Urinary bladder (tissue), 4 donors: ENCODE results near the gene SPPL3. TPM values are rescaled to one million over a fixed set of nuclear protein-coding genes. Genes with fewer than 3 reads are reported as not detected.
A peak's percentile ranks its signal among the peaks of the same experiment; 100 is the strongest.

ENCODE experiments used
- DNase-seq: peaks from one replicate; pipeline ENCODE4 v3.0.0-alpha.2; 2015; ENCODE audit errors: extremely low spot score
- H3K27ac ChIP-seq: one replicate; pipeline ENCODE4 v1.5.1; 2013; ENCODE audit warnings: low read depth, mild to moderate bottlenecking, moderate library complexity
- H3K36me3 ChIP-seq: one replicate; pipeline ENCODE4 v1.6.1; 2013; ENCODE audit warnings: mild to moderate bottlenecking, moderate library complexity; ENCODE audit not compliant: insufficient read depth
- H3K4me1 ChIP-seq: one replicate; pipeline ENCODE4 v1.6.1; 2013; ENCODE audit warnings: mild to moderate bottlenecking, moderate library complexity; ENCODE audit not compliant: insufficient read depth
- H3K4me3 ChIP-seq: one replicate; pipeline ENCODE4 v1.5.1; 2013; ENCODE audit warnings: low read depth, low read length
- WGBS: extraction: QIAGEN DNeasy Blood & Tissue Kit; methylation state at CpG from one replicate; pipeline ENCODE4 v1.1.7; 2013; 5-methylcytosine and 5-hydroxymethylcytosine counted together
- polyA plus RNA-seq: library from polyadenylated mRNA; stranded (reverse); fragments of 200-250 nt; gene quantifications from one replicate; pipeline ENCODE4 v1.2.3, GENCODE V29; 2013
- total RNA-seq: library from RNA; depleted of rRNA; stranded (reverse); fragments of >200 nt; gene quantifications from one replicate; pipeline ENCODE4 v1.2.3, GENCODE V29; 2014
- donor health status: healthy with polysubstance abuse.
- donor health status: healthy.

Gene SPPL3
- total and polyA plus RNA-seq, 2 donors: 30.5 to 40.4 TPM

DNA sequence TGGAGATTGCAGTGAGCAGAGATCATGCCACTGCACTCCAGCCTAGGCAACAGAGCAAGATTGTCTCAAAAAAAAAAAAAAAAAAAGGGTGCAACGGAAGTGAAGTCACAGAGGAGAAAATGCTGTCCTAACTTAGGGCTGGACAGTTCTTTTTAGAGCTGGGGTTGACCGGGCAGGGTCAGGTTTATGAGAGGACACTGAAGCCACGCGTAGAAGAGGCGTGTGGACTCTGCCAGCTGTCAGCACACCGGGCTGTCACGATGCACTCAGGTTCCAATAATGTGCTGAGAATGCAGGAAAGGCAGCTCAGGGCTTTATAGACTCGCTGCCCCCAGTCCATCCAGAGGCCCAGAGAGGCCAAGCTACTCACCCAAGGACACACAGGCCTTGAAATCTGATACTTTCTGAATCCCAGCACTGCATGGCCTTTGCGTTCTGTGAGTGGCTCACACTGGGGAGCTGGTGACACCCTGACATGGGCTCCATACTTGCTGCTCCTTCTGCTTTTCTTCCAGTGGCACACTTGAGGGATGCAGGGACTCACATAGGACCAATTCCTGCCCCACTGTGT, 28.9 kb upstream of the SPPL3 start:
- Histone ChIP-seq H3K4me1 (no peaks in the 10 kb centered on the region), H3K27ac (no peak overlapping the region), H3K36me3 (no peaks in the 10 kb centered on the region), H3K4me3 (no peak overlapping the region)
- 64% methylated on average over 9 of the region's 9 CpGs for WGBS
- no peak for DNase-seq

DNA sequence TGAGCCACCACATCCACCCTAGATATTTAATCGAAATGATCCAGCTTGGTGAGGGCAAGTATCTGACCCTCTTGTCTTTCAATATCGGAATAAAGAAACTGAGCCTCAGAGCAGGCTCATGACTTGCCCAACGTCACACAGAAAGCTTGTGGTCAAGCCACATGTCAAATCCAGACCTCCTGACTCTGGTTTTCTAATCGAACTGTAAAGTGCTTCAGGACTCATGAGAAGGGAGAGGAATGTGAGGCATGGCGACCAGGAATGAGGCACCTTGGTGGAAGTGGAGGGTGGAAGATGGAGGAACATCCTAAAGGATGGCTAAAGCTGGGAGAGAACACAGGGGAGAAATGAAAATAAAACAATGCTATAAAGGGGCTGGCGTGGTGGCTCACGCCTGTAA, 27.9 kb upstream of the SPPL3 start:
- no peak overlapping the region for H3K4me3 ChIP-seq
- no peaks in the 10 kb centered on the region for H3K4me1 ChIP-seq
- 86% methylated on average over 7 of the region's 7 CpGs for WGBS
- H3K27ac ChIP-seq: no peak overlapping the region
- no peak for DNase-seq
- no peaks in the 10 kb centered on the region for H3K36me3 ChIP-seq

DNA sequence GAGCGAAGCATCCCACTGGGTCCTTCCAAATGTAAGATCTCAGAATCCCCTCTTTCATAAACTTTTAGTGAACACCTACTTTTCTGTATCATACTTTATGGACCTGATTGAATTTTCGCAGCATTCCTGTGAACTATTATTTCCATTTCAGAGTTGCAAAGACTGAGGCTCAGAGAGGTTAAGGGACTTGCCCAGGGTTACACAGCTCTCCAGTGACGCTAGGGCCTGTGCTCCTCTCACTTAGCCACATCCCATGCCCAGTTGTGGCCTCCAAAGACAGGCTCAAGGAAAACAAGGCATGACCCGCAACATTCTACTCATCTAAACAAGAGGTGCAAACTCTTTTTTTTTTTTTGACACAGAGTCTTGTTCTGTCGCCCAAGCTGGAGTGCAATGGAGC, 25.9 kb upstream of the SPPL3 start:
- DNase-seq: no peak
- no peaks in the 10 kb centered on the region for H3K36me3 ChIP-seq
- H3K4me1 ChIP-seq: no peaks in the 10 kb centered on the region
- H3K4me3 ChIP-seq: no peak overlapping the region
- no peak overlapping the region for H3K27ac ChIP-seq
- 90% methylated on average over 5 of the region's 5 CpGs for WGBS

DNA sequence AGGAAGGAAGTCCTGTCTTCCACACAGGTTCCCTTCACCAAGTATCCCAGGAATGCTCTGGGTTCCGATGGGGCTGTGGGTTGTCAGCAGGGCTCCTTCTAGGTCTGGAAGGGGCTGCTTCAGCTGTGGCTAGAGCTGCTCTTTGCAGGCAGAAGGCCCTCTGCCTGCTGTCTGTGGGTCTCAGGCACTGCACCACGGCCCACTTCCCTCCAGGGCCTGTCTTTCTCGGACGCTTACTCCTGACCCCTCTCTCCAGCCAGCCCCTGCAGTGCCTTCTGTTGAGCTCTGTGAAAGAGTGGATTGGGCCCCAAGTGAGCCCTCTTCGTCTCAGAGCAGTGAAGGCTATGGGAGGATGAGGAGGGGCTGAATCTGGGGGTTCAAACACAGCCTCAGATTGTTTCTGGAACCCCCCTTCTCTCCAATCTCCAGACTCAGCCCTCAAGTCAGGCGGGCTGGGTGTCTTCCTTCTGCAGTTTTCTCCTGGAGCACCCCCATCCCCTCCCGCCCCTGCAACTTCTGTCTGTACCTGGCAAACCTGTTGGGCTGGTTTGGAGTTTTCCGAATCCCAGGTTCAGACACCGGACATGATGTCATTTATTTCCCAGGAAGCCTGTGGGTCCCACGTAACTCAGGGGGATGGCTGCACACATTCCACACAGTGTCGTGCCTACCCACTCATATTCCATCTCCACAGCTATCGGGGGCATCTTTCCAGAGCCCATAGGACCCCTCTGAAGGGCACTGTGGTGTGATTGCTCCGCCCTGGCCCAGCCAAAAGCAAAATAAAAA, 24.9 kb upstream of the SPPL3 start:
- Histone ChIP-seq H3K36me3 (no peaks in the 10 kb centered on the region), H3K4me3 (no peak overlapping the region), H3K27ac (no peak overlapping the region), H3K4me1 (no peaks in the 10 kb centered on the region)
- WGBS: 56% methylated on average over 13 of the region's 13 CpGs
- DNase-seq: peak; percentile 62

DNA sequence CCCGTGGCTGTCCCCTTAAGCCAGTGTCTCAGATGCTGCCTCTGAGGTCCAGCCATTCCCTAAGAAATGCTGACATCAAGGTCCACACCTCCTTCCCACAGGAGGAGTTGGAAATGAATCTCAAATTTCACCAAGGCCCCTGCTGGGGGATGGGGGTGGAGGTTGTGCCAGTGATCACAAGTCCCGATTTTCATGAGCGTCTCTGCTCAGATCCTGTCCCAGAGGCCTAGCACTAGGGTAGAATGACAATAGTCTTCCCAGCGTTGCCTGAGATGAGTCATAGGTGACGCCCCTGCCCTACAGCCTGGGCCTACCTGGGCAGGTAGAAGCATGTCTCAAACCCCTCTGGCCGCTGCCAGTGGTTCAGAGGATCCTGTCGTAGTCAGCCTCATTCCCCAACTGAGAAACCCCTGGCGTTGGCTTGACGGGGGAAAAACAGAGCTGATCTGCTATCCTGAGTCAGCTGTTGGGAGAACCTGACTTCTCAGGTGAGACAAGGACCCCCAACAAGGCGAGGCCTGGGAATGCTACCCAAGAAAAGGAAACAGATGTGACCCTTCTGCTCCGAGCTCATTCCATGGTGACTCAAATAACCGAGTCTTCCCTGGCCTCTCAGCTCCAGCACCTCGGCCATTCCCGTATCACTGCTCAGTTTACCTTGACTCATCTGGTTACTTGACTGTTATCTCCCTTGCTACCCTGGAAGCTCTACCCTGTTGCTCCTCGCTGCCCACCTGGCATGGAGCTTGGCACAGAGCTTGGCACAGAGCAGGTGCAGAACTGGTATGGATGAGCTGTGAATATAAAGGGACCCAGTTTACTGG, 21.8 kb upstream of the SPPL3 start:
- peak overlapping the region; percentile 71 for H3K27ac ChIP-seq
- no peak overlapping the region for H3K4me3 ChIP-seq
- peak; percentile 62 for DNase-seq
- H3K36me3 ChIP-seq: no peaks in the 10 kb centered on the region
- H3K4me1 ChIP-seq: no peaks in the 10 kb centered on the region
- WGBS: 59% methylated on average over 15 of the region's 15 CpGs

DNA sequence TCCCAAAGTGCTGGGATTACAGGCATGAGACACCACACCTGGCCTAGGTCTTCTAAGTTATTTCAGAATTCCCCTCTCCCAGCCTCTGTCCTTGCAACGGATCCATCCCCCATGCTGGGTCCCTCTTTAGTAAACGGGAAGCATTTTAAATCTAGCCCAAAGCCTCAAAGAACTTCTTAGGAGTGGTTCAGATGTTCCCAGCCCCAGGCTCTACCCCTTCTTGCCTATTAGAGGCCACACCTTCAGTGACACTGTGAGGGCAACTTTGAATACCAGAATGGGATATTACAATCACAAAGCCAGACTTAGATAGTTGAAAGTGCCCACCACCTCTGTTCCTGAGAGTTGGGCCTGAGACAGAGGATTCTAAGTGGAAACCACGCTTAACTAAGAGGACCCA, 18.1 kb upstream of the SPPL3 start:
- H3K27ac ChIP-seq: no peak overlapping the region
- H3K4me3 ChIP-seq: no peak overlapping the region
- no peaks in the 10 kb centered on the region for H3K4me1 ChIP-seq
- H3K36me3 ChIP-seq: no peaks in the 10 kb centered on the region
- WGBS: 59% methylated on average over 3 of the region's 3 CpGs
- no peak for DNase-seq

DNA sequence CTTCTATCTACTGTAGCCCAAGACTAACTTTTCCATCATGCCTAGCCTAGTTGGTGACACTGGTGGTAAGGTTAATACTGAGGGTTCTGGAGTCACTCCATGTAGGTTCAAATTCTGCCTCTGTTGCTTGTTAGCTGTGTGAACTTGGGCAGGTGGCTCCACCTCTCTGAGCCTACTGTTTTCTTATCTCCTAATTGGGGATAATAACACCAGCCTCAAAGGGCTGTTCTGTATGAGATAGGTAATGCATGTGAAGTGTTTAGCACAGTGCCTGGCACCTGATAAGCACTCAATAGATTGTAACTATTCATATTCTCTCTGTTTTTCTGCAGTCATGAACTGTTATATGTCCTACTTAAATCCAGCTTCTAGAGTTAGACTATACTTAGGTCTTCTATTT, 17.5 kb upstream of the SPPL3 start:
- Histone ChIP-seq H3K4me1 (no peaks in the 10 kb centered on the region), H3K27ac (no peak overlapping the region), H3K36me3 (no peaks in the 10 kb centered on the region), H3K4me3 (no peak overlapping the region)
- DNase-seq: no peak

DNA sequence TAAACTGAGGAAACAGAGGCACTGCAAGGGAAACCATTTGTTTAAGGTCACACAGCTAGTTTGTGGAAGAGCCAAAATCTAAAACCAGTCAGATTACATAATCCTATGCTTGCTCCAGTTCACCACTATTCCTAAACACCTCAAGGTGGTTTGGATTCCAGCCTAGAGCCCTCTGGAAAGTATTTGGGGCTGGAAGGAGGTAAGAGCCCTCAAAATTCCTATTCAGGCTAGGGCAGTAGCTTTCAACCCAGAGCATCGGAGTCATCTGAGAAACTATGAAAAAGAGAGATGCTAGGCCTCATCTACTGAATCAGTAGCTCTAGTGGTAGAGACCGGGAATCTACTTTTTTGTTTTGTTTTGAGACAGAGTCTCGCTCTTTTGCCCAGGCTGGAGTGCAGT, 16.0 kb upstream of the SPPL3 start:
- H3K36me3 ChIP-seq: no peaks in the 10 kb centered on the region
- DNase-seq: no peak
- 87% methylated on average over 3 of the region's 3 CpGs for WGBS

DNA sequence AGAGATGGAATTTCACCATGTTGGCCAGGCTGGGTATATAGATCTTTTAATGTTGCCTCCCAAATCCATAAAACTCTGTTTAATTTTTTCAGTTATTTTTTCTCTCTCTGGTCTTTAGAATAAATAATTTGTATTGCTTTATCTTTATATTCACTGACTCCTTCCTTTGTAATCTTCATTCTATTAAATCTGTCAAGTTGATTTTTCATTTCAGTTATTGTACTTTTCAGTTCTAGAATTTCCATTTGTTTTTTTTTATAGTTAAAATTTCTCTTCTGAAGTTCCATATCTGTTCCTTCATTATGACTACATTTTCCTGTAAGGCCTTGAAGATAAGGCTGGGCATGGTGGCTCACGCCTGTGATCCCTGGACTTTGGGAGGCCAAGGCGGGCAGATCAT, 13.6 kb upstream of the SPPL3 start:
- H3K36me3 ChIP-seq: no peaks in the 10 kb centered on the region
- H3K4me3 ChIP-seq: no peak overlapping the region
- WGBS: 93% methylated on average over 2 of the region's 2 CpGs
- H3K27ac ChIP-seq: no peak overlapping the region
- no peaks in the 10 kb centered on the region for H3K4me1 ChIP-seq
- no peak for DNase-seq

More for the DNA sequence above, 16.0 kb upstream of the SPPL3 start:
- H3K4me3 ChIP-seq: no peak overlapping the region
- no peak overlapping the region for H3K27ac ChIP-seq
- no peaks in the 10 kb centered on the region for H3K4me1 ChIP-seq

DNA sequence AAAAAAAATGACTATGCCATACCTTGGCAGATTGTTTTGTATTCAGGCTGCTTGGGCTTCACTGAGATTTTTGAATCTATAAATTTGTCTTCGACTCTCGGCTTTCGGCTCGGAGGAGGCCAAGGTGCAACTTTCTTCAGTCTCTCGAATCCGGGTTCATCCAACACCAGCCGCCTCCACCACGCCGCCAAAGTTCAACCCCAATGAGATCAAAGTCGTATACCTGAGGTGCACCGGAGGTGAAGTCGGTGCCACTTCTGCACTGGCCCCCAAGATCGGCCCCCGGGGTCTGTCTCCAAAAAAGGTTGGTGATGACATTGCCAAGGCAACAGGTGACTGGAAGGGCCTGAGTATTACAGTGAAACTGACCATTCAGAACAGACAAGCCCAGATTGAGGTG, 12.4 kb upstream of the SPPL3 start:
- no peaks in the 10 kb centered on the region for H3K36me3 ChIP-seq
- no peak for DNase-seq
- no peak overlapping the region for H3K27ac ChIP-seq
- 95% methylated on average over 14 of the region's 14 CpGs for WGBS
- H3K4me3 ChIP-seq: no peak overlapping the region
- no peaks in the 10 kb centered on the region for H3K4me1 ChIP-seq

DNA sequence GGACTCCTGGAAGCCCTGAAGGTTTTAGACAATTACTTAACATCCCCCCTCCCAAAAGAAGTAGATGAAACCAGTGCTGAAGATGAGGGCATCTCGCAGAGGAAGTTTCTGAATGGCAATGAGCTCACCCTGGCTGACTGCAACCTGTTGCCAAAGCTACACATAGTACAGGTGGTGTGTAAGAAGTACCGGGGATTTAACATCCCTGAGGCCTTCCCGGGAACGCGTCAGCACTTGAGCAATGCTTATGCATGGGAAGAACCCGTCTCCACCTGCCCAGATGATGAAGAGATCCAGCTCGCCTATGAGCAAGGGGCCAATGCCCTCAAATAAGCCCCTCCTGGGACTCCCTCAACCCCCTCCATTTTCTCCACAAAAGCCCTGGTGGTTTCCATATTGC, 10.6 kb upstream of the SPPL3 start:
- 81% methylated on average over 7 of the region's 7 CpGs for WGBS

DNA sequence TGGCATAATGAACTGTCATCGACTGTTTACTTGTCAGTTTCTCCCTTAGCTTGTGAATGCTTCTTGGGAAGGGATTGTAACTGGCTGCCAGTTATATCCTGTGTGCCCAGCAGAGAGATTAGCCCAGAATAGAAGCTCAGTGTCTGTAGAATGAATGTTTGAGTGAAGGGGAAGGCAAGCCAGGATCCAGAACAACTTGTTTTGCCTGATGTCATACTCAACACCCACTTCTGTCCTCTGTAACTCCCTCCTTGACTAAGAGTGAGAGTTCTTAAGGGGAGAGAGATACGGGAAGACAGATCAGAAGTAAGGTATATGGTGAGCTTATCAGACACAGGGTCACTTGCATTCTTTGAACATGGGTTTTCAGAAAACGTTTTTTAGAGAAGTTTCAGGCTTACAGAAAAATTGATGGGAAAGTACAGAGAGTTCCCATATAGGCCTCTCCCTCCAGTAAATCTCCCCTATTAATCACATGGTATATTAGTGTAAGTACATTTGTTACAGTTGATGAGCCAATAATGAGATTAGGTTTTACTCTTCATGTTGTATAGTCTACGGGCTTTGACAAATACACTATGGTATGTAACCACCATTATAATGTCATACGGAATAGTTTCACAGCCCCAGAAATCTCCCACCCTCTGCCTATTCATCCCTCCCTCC, 5.6 kb upstream of the SPPL3 start:
- H3K36me3 ChIP-seq: no peaks in the 10 kb centered on the region
- H3K4me1 ChIP-seq: no peaks in the 10 kb centered on the region
- WGBS: 61% methylated on average over 5 of the region's 5 CpGs
- no peak overlapping the region for H3K27ac ChIP-seq
- no peak overlapping the region for H3K4me3 ChIP-seq
- no peak for DNase-seq

More for the DNA sequence above, 10.6 kb upstream of the SPPL3 start:
- H3K4me1 ChIP-seq: no peaks in the 10 kb centered on the region
- no peaks in the 10 kb centered on the region for H3K36me3 ChIP-seq
- DNase-seq: no peak
- H3K4me3 ChIP-seq: no peak overlapping the region
- H3K27ac ChIP-seq: no peak overlapping the region

DNA sequence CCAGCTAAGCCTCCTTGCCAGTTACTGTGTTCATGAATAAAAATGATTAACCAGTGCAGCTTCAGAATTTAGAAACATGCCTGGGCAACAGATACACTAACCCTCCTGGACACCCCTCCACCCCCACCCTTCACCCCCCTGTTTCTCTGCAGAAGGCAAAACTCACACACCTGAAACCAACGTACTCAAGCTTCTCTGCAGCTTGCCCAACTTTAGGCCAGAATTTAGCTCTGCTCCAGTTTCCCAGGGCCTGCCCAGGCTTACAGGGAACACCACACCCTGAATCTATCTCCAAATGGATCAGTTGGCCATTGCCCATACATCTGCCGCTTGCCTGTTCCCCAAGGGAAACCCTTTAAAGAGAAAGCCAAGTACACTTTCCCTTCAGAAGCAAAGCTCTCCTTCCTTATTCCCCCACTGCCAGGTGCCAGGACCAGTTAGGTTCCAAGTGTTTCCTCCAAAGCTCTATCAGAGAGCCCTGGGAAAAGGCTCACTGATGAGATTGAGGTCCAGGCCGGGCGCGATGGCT, 1.8 kb upstream of the SPPL3 start:
- H3K27ac ChIP-seq: no peak overlapping the region
- no peak for DNase-seq
- H3K4me3 ChIP-seq: no peak overlapping the region
- 88% methylated on average over 5 of the region's 5 CpGs for WGBS
- H3K4me1 ChIP-seq: peaks cover 2% of the 10 kb centered on the region
- H3K36me3 ChIP-seq: no peaks in the 10 kb centered on the region
